ENCODE measurements around the gene MEOX2. TPM values are rescaled to one million over a fixed set of nuclear protein-coding genes. Genes with fewer than 3 reads are reported as not detected.

MEOX2 gene
- polyA plus RNA-seq, 1 donor from 2014 or later = not detected

- H3K27ac ChIP-seq (ENCODE audit: low read length) = no peak overlapping the region
- TF ChIP-seq RAD21 (conservative IDR thresholded peaks at IDR 0.05) (no peak), TAF1 (IDR thresholded peaks at IDR 0.05; ENCODE audit: low read depth) (no peak), POLR2AphosphoS5 (IDR thresholded peaks at IDR 0.05) (no peak), CTCF (IDR thresholded peaks at IDR 0.05; ENCODE audit: poor library complexity, severe bottlenecking) (no peak), EZH2 (IDR thresholded peaks at IDR 0.05; ENCODE audit: borderline replicate concordance, insufficient read depth, low read length, poor library complexity, severe bottlenecking) (no peak), EP300 (conservative IDR thresholded peaks at IDR 0.05; ENCODE audit: poor library complexity, severe bottlenecking) (no peak)
- no peaks in the 10 kb centered on the region for H3F3A ChIP-seq (ENCODE audit: insufficient read depth, low read length, poor library complexity, severe bottlenecking)
- H3K36me3 ChIP-seq (ENCODE audit: insufficient read depth, low read length) = no peaks in the 10 kb centered on the region
- no peak overlapping the region for H2AFZ ChIP-seq (ENCODE audit: low read depth, low read length)
- H3K4me3 ChIP-seq (ENCODE audit: low read length) = no peak overlapping the region
- no peaks in the 10 kb centered on the region for H4K20me1 ChIP-seq (ENCODE audit: insufficient read depth)
- H3K9ac ChIP-seq (ENCODE audit: low read length) = no peak overlapping the region
- no peak overlapping the region for H3K4me2 ChIP-seq (ENCODE audit: low read length)
- peaks cover 67% of the 10 kb centered on the region for H3K27me3 ChIP-seq (ENCODE audit: insufficient read depth, low read depth, low read length)
- no peaks in the 10 kb centered on the region for H3K9me3 ChIP-seq (ENCODE audit: low read length)
- H3K79me2 ChIP-seq (replicated peaks; ENCODE audit: insufficient read depth, low read length) = no peaks in the 10 kb centered on the region
- H3K9me2 ChIP-seq (ENCODE audit: insufficient read depth, low read length) = no peaks in the 10 kb centered on the region
Observed at GRCh38 chr7:15688279-15688626, 1.8 kb upstream of the MEOX2 start.

- Histone ChIP-seq H4K20me1 (ENCODE audit: insufficient read depth) (no peaks in the 10 kb centered on the region), H3F3A (ENCODE audit: insufficient read depth, low read length, poor library complexity, severe bottlenecking) (no peaks in the 10 kb centered on the region), H3K9ac (ENCODE audit: low read length) (no peak overlapping the region), H3K4me2 (ENCODE audit: low read length) (no peak overlapping the region), H3K9me2 (ENCODE audit: insufficient read depth, low read length) (no peaks in the 10 kb centered on the region), H3K79me2 (replicated peaks; ENCODE audit: insufficient read depth, low read length) (no peaks in the 10 kb centered on the region), H2AFZ (ENCODE audit: low read depth, low read length) (no peak overlapping the region), H3K36me3 (ENCODE audit: insufficient read depth, low read length) (no peaks in the 10 kb centered on the region), H3K4me3 (ENCODE audit: low read length) (peak overlapping the region; percentile 14), H3K27me3 (ENCODE audit: insufficient read depth, low read depth, low read length) (peaks cover 67% of the 10 kb centered on the region), H3K27ac (ENCODE audit: low read length) (no peak overlapping the region), H3K9me3 (ENCODE audit: low read length) (no peaks in the 10 kb centered on the region)
- TF ChIP-seq MXI1 (conservative IDR thresholded peaks at IDR 0.05; ENCODE audit: poor library complexity, severe bottlenecking) = no peak
- TF ChIP-seq POLR2AphosphoS5 (IDR thresholded peaks at IDR 0.05) = peak; percentile 14
Observed at GRCh38 chr7:15687546-15688278, 1.2 kb upstream of the MEOX2 start.

GRCh38 chr7:15686957-15687545 is 568 bp upstream of the MEOX2 start:
- peak; percentile 45 for TF ChIP-seq EZH2 (IDR thresholded peaks at IDR 0.05; ENCODE audit: borderline replicate concordance, insufficient read depth, low read length, poor library complexity, severe bottlenecking)
- TF ChIP-seq TAF1 (IDR thresholded peaks at IDR 0.05; ENCODE audit: low read depth) = no peak
- H3K4me2 ChIP-seq (ENCODE audit: low read length) = no peak overlapping the region
- no peak overlapping the region for H3K9ac ChIP-seq (ENCODE audit: low read length)
- H3K9me3 ChIP-seq (ENCODE audit: low read length) = no peaks in the 10 kb centered on the region
- peaks cover 67% of the 10 kb centered on the region for H3K27me3 ChIP-seq (ENCODE audit: insufficient read depth, low read depth, low read length)
- H3K9me2 ChIP-seq (ENCODE audit: insufficient read depth, low read length) = no peaks in the 10 kb centered on the region
- H2AFZ ChIP-seq (ENCODE audit: low read depth, low read length) = no peak overlapping the region
- H3K36me3 ChIP-seq (ENCODE audit: insufficient read depth, low read length) = no peaks in the 10 kb centered on the region
- H3K27ac ChIP-seq (ENCODE audit: low read length) = no peak overlapping the region
- H3K4me3 ChIP-seq (ENCODE audit: low read length) = peak overlapping the region; percentile 14
- H3K79me2 ChIP-seq (replicated peaks; ENCODE audit: insufficient read depth, low read length) = no peaks in the 10 kb centered on the region
- no peaks in the 10 kb centered on the region for H3F3A ChIP-seq (ENCODE audit: insufficient read depth, low read length, poor library complexity, severe bottlenecking)
- no peaks in the 10 kb centered on the region for H4K20me1 ChIP-seq (ENCODE audit: insufficient read depth)

Measured in neural cell (in vitro differentiated cells).